NB4 (cell line): ENCODE results near the gene TRPT1.

Source experiments
- DNase-seq: peaks from one replicate; pipeline ENCODE4 v3.0.0; 2010; ENCODE audit warnings: low read depth
- H3K4me3 ChIP-seq: one replicate; pipeline ENCODE4 v1.5.1; 2011; ENCODE audit warnings: mild to moderate bottlenecking, low read depth, low read length, moderate library complexity
- MYC ChIP-seq: IDR thresholded peaks from 2 replicates; pipeline ENCODE4 v1.6.1; 2011; ENCODE audit warnings: low read depth, low read length
- POLR2A ChIP-seq: IDR thresholded peaks from 2 replicates; pipeline ENCODE4 v1.6.1; 2011; ENCODE audit warnings: mild to moderate bottlenecking; ENCODE audit not compliant: insufficient read length; ENCODE audit errors: extremely low read depth
- TF ChIP-seq, protein P1 (sequence below): IDR thresholded peaks from one replicate; pipeline ENCODE4 v1.5.1; 2012; ENCODE audit warnings: low read depth, low read length
- TF ChIP-seq, protein P2 (sequence below): IDR thresholded peaks from 2 replicates; pipeline ENCODE4 v1.6.1; 2011; ENCODE audit warnings: low read depth, low read length

TRPT1 gene

DNA sequence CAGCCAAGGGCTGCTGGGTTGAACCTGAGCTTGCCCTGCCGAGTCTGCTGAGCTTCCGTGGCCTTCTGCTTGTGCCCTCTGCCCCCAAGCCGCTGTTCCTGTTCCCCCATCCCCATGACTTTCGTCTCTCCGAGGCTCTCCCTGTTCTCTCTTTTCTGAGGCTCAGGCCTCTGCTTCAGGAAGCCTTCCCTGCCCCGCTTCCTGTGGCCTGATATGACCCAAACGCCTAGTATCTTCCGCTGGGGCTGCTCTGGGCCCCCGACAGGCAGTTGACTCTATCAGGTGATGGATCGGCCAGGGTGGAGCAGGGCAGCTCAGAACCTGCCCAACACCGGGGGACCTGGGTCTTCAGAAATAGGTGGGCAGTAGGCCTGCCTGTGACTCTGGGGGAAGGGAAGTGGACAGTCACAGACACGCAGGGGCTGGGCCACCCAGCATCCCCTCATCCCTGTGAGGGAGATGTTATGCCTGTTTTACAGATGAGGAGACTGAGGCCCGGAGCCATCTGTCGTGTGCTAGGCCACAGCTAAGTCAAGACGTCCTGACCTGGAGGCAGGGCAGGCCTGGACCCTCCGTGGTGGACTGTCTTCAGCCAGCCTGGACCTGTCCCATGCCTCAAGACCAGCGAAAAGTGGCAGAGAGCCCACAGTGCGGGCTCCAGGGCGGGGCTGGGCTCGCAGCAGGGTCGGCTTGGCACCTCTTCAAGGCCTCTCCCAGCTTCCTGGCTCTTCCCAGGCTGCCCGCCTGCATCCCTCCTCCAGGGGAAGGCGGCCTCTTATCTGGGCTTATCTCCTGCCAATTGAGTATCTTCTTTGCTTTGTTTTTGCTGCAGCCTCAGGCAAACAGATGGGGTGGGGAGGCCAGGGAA, 42.3 kb upstream of the TRPT1 start:
- H3K4me3 ChIP-seq, result peak overlapping the region; percentile 72
- peak; percentile 9 for TF ChIP-seq POLR2A
- TF ChIP-seq, protein P1, sequence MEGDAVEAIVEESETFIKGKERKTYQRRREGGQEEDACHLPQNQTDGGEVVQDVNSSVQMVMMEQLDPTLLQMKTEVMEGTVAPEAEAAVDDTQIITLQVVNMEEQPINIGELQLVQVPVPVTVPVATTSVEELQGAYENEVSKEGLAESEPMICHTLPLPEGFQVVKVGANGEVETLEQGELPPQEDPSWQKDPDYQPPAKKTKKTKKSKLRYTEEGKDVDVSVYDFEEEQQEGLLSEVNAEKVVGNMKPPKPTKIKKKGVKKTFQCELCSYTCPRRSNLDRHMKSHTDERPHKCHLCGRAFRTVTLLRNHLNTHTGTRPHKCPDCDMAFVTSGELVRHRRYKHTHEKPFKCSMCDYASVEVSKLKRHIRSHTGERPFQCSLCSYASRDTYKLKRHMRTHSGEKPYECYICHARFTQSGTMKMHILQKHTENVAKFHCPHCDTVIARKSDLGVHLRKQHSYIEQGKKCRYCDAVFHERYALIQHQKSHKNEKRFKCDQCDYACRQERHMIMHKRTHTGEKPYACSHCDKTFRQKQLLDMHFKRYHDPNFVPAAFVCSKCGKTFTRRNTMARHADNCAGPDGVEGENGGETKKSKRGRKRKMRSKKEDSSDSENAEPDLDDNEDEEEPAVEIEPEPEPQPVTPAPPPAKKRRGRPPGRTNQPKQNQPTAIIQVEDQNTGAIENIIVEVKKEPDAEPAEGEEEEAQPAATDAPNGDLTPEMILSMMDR, result no peak
- DNase-seq, result no peak

DNA sequence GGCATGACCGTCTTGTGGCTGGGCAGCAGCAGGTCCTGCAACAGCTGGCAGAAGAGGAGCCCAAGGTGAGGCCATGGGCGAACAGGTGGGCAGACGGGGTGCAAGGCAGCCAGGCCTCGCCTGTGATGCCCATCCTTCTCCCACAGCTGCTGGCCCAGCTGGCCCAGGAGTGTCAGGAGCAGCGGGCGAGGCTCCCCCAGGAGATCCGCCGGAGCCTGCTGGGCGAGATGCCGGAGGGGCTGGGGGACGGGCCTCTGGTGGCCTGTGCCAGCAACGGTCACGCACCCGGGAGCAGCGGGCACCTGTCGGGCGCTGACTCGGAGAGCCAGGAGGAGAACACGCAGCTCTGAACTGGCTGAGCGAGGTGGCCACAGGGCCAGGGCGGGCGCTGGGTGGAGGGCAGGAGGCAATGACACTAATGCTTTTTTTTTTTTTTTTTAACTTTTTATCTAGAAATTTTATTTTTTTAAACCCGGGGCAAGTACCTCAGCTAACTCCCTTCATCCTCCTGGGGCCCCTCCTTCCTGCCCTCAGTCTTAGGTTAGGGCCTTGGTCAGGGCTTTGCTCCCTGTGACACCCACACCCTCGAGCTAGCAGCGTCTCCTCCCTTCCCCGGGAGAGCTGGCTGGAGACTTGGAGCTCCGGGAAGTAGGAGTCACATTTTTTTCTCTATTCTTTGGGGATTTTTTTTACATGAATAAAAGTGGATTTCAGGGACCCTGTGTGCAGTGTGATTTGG, 41.4 kb upstream of the TRPT1 start:
- TF ChIP-seq MYC, result no peak
- TF ChIP-seq, protein P2, sequence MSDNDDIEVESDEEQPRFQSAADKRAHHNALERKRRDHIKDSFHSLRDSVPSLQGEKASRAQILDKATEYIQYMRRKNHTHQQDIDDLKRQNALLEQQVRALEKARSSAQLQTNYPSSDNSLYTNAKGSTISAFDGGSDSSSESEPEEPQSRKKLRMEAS, result no peak
- TF ChIP-seq, protein P1, result no peak
- TF ChIP-seq POLR2A, result no peak
- no peak overlapping the region for H3K4me3 ChIP-seq
- DNase-seq, result no peak

DNA sequence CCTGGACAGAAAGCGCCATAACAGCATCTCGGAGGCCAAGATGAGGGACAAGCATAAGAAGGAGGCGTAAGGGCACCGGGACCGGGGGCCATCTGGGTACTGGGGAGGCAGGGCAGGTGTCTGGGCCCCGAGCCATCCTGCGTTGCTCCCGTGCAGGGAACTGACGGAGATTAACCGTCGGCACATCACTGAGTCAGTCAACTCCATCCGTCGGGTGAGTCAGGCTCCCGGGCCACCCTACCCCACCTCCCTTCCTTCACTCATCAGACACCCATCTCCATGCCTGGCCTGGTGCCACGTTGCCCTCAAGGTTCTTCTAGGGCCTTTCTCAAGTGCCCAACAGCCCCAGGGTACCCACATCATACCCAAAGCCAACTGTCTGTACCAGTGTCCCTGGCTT, 40.4 kb upstream of the TRPT1 start:
- no peak overlapping the region for H3K4me3 ChIP-seq
- TF ChIP-seq MYC, result no peak
- TF ChIP-seq, protein P2, result no peak
- TF ChIP-seq, protein P1, result no peak
- TF ChIP-seq POLR2A, result no peak
- no peak for DNase-seq

DNA sequence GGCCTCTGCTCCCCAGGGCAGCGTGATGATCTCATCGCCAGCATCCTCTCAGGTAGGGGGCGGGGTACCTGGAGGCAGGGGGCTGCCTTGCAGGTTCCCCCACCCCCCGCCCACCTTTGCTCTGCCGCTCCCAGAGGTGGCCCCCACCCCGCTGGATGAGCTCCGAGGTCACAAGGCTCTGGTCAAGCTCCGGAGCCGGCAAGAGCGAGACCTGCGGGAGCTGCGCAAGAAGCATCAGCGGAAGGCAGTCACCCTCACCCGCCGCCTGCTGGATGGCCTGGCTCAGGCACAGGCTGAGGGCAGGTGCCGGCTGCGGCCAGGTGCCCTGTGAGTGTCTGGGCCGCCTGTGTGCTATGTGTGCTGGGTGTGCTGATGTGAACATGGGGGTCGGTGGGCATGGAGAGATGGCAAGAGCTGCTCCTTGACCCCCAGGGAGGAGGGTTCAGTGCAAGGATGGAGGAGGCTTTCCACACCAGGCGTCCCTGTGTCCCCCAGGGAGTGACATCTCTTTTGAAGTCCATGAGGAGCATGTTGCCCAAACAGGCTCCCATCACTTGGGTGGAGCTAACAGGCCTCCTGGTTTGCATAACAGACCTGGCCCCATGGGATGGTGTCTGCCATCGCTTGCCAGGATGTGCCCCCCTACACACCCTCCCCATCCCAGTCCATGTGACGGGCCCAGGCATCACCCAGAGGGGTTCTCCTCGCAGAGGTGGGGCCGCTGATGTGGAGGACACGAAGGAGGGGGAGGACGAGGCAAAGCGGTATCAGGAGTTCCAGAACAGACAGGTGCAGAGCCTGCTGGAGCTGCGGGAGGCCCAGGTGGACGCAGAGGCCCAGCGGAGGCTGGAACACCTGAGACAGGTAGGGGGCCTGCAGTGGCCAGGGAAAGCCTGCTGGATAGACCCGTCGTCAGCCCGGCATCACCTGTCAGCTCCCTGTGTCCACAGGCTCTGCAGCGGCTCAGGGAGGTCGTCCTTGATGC, 39.5 kb upstream of the TRPT1 start:
- TF ChIP-seq, protein P2, result no peak
- TF ChIP-seq, protein P1, result no peak
- TF ChIP-seq MYC, result no peak
- TF ChIP-seq POLR2A, result no peak
- DNase-seq, result no peak
- H3K4me3 ChIP-seq, result no peak overlapping the region

DNA sequence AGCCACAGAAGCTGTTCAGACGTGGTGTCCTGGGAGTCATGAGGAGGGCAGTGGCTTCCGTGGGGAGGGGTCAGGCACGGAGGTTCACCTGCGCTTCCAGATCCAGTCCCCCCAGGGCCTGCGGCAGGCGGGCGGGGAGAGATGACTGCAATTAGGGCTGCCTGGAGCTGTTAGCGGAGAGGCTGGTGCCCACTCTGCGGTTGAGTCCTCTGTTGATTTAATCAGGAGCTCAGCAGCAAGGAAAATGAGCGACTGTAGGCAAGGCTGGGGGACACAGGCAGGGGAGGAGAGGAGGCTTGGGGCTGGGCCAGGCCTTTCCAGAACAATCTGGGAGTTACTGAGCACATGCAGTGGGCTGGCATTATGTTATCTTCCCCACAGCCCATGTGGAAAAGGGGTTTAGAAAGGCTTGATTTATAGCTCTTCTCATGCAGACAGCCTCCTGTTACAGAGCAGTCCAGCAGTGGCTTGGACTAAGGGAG, 38.4 kb upstream of the TRPT1 start:
- DNase-seq, result no peak
- TF ChIP-seq POLR2A, result no peak
- TF ChIP-seq, protein P1, result no peak
- TF ChIP-seq MYC, result no peak
- TF ChIP-seq, protein P2, result no peak
- no peak overlapping the region for H3K4me3 ChIP-seq
